ENCODE data around the gene PATE1. TPM values are rescaled to one million over a fixed set of nuclear protein-coding genes. Genes with fewer than 3 reads are reported as not detected.
"Not testable (repeated sequence)": the region's sequence is repeated elsewhere in the genome, so short reads cannot be mapped to it uniquely, and the experiment has no call there.

PATE1 gene, protein sequence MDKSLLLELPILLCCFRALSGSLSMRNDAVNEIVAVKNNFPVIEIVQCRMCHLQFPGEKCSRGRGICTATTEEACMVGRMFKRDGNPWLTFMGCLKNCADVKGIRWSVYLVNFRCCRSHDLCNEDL
- not detected for total RNA-seq
- not detected for polyA plus RNA-seq

DNA sequence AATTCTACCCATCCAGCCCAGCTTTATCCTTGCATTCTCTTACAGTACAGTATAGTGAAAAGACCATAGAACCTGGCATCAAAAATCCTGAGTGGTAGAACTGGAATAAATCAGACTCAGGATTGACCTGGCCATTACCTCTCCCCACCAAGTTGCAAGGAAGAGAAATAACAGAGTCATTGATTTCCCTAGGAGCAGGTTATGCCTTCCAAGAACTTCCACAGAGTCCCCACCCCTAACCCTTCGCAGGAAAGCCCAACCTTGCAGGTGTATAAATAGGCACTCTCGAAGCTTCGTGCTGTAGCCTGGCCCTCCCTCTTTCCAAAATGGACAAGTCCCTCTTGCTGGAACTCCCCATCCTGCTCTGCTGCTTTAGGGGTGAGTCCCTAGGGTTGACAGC, at the start of gene PATE1:
PATE1 (plus strand) TSS at position 301 of the 400 bp plus-strand sequence; CDS start at position 327, 26 bp downstream.
- WGBS, 2 donors, result 73 to 85% methylated on average over 3 of the region's 3 CpGs
- H3K4me1 ChIP-seq, result no peaks in the 10 kb centered on the region
- no peak within 1 kb of the TSS for H3K4me3 ChIP-seq

GRCh38 chr11:125701018-125701610, 45.0 kb upstream of the PATE1 start:
- Histone ChIP-seq H3K9me3 (no peaks in the 10 kb centered on the region), H3K36me3 (no peaks in the 10 kb centered on the region), H3K4me1 (no peaks in the 10 kb centered on the region), H3K27ac (no peak overlapping the region), H3K27me3 (no peaks in the 10 kb centered on the region), H3K4me3 (no peak overlapping the region)
- intact Hi-C loops (cut with DNase I), result no loop called here
- no peak for TF ChIP-seq POLR2A (IDR thresholded peaks at IDR 0.05)
- TF ChIP-seq CTCF (IDR thresholded peaks at IDR 0.05), result no peak
- no peak for TF ChIP-seq POLR2AphosphoS5 (IDR thresholded peaks at IDR 0.05)
- no peak for TF ChIP-seq EP300 (IDR thresholded peaks at IDR 0.05)
- no peak for DNase-seq
- 83 to 84% methylated on average over 6 of the region's 6 CpGs for WGBS, 2 donors

More for the DNA sequence above, at the start of gene PATE1:
- Histone ChIP-seq H3K9me3 (no peaks in the 10 kb centered on the region), H3K36me3 (no peaks in the 10 kb centered on the region), H3K27ac (no peak within 1 kb of the TSS), H3K27me3 (no peaks in the 10 kb centered on the region)
- no peak for TF ChIP-seq POLR2A (IDR thresholded peaks at IDR 0.05)
- no peak for TF ChIP-seq CTCF (IDR thresholded peaks at IDR 0.05)
- no peak for TF ChIP-seq EP300 (IDR thresholded peaks at IDR 0.05)
- TF ChIP-seq POLR2AphosphoS5 (IDR thresholded peaks at IDR 0.05), result no peak
- intact Hi-C loops (cut with DNase I), result no loop called here
- DNase-seq, result no peak

DNA sequence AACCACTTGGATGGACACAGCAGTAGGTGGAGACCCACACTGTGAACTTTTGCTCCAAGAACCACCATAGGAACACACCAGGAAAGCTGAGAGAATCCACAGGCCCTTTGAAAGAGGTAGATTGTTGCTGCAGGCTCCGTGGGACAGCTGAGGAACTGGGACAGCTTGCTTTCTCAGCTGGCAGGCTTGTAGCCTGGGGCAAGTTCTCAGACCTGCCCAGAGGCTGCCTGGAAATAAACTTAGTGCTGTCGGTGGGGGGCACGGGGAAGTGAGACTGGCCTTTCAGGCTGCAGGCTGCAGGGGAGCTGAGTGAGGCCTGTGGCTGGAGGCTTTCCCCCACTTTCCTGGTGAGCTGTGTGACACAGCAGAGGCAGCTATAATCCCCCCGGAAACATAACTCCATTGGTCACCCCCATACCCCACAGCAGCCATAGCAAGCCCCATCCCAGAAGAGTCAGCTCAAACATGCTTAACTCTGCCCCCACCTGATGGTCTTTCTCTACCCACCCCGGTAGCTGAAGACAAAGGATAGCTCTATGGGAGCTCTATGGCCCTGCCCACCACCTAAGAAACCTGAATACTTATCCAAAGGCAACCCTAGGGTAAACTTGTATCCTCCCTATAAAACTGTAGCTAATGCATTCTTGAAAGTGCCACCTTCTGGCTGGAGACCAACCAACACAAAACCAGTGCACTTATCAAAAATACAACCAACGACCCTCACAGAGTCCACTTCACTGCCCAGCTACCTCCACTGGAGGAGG, 44.0 kb upstream of the PATE1 start:
- WGBS, 2 donors, result 47 to 51% methylated on average over 6 of the region's 6 CpGs
- no peaks in the 10 kb centered on the region for H3K36me3 ChIP-seq
- intact Hi-C loops (cut with DNase I), result no loop called here
- H3K4me1 ChIP-seq, result no peaks in the 10 kb centered on the region
- no peaks in the 10 kb centered on the region for H3K27me3 ChIP-seq
- no peak overlapping the region for H3K27ac ChIP-seq
- DNase-seq, result no peak
- H3K9me3 ChIP-seq, result no peaks in the 10 kb centered on the region
- no peak for TF ChIP-seq POLR2AphosphoS5 (IDR thresholded peaks at IDR 0.05)
- TF ChIP-seq POLR2A (IDR thresholded peaks at IDR 0.05), result no peak
- no peak for TF ChIP-seq EP300 (IDR thresholded peaks at IDR 0.05)
- H3K4me3 ChIP-seq, result no peak overlapping the region

DNA sequence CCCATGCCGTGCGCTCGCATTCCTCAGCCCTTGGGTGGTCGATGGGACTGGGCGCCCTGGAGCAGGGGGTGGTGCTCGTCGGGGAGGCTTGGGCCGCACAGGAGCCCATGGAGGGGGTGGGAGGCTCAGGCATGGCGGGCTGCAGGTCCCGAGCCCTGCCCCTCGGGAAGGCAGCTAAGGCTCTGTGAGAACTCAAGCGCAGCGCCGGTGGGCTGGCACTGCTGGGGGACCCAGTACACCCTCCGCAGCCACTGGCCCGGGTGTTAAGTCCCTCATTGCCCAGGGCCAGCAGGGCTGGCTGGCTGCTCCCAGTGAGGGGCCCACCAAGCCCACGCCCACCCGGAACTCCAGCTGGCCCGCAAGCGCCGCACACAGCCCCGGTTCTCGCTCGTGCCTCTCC, 41.4 kb upstream of the PATE1 start:
- H3K27ac ChIP-seq; H3K36me3 ChIP-seq; H3K4me1 ChIP-seq; H3K9me3 ChIP-seq; DNase-seq; H3K4me3 ChIP-seq; H3K27me3 ChIP-seq; intact Hi-C loops (cut with DNase I): not testable (repeated sequence)
- WGBS, 2 donors, result 93 to 94% methylated on average over 24 of the region's 24 CpGs

DNA sequence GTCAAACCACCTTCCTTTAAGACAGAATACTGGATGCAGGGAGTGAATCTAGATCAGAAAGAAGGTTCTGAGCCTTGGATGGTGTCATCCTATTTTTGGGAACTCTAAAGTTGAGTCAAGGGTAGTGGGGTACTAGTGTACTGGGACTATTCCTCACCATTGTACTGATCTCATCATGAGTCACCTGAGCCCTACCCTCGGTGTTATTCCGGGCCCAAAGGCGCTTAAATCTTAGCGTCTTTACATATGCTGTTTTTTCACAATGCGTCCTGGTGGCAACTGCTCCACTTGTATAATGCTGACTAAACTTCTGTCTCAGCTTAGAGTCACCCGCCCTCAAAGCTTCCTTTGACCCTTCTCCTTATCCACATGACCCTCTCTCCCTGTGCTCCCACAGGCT, 25.3 kb upstream of the PATE1 start:
- 83 to 88% methylated on average over 6 of the region's 6 CpGs for whole genome bisulfite sequencing, 2 donors
- Histone ChIP-seq H3K27ac (no peak overlapping the region), H3K4me3 (no peak overlapping the region), H3K4me1 (no peaks in the 10 kb centered on the region), H3K36me3 (no peaks in the 10 kb centered on the region), H3K9me3 (no peaks in the 10 kb centered on the region), H3K27me3 (no peaks in the 10 kb centered on the region)
- no peak for DNase-seq
- TF ChIP-seq POLR2A (IDR thresholded peaks at IDR 0.05) (no peak), EP300 (IDR thresholded peaks at IDR 0.05) (no peak), CTCF (IDR thresholded peaks at IDR 0.05) (no peak), POLR2AphosphoS5 (IDR thresholded peaks at IDR 0.05) (no peak)
- intact Hi-C loops (cut with DNase I), result no loop called here
